GM12875 (cell line): Measurements from ENCODE around the gene RIN2.

Experiments used
- H3K4me3 ChIP-seq: one replicate; pipeline ENCODE4 v1.5.1; 2011; ENCODE audit warnings: low read depth, low read length, control low read depth
- TF ChIP-seq, protein P1 (sequence below): IDR thresholded peaks from 2 replicates; pipeline ENCODE4 v1.5.1; 2011; ENCODE audit warnings: low read depth, mild to moderate bottlenecking, control low read depth, inconsistent platforms, low read length, moderate library complexity, borderline replicate concordance; ENCODE audit not compliant: insufficient read depth

Gene RIN2

DNA sequence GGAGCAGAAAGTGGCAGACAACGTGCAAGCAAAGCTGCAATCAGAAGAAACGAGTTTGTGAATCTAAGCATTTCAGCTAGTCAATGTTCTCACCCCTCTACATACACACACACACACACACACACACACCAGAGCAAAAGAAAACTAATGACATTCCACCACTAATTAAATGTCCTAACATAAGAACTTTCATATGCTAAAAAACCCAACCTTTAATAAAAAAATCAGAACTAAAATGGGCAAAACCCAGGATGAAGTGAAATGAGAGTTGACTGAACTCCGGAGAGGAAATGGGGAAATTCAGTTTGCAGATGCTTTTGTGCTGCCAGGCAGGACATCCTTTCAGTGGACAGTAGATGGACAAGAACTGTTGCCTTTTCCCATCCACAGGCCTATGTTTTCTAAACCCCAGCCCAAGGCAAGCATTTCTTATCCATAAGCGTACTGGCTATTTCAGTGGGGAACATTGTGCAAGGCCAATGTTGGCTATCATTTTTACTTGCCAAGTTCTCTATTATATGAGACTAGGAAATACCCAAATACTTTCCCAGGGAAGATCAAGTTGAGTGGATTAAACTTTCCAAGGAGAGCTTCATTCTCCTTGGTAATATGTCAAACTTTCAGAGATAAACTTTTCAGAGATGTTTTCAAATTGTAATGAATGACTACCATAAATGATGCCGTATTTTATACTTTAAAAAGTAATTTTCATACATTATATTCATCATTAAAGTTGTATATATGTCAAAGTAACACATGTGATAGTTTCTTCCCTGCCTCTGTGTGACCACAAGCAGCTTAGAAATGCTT, 27.3 kb downstream of the RIN2 start:
- TF ChIP-seq, protein P1, sequence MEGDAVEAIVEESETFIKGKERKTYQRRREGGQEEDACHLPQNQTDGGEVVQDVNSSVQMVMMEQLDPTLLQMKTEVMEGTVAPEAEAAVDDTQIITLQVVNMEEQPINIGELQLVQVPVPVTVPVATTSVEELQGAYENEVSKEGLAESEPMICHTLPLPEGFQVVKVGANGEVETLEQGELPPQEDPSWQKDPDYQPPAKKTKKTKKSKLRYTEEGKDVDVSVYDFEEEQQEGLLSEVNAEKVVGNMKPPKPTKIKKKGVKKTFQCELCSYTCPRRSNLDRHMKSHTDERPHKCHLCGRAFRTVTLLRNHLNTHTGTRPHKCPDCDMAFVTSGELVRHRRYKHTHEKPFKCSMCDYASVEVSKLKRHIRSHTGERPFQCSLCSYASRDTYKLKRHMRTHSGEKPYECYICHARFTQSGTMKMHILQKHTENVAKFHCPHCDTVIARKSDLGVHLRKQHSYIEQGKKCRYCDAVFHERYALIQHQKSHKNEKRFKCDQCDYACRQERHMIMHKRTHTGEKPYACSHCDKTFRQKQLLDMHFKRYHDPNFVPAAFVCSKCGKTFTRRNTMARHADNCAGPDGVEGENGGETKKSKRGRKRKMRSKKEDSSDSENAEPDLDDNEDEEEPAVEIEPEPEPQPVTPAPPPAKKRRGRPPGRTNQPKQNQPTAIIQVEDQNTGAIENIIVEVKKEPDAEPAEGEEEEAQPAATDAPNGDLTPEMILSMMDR: no peak
- no peak overlapping the region for H3K4me3 ChIP-seq

DNA sequence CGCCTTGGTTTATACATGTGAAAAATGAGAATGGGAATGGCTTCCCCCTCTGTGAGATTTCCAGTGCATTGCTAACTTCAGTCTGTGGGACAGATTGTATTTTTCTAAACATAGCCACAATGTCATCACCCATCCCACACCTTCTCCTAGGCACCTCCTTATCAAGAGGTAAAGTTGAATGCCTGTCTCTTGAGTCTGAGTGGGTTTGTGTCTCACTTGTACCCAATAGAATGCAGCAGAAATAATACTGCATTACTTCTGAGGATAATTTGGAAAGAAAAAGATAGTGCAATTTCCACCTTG, 27.9 kb downstream of the RIN2 start:
- H3K4me3 ChIP-seq: no peak overlapping the region
- TF ChIP-seq, protein P1: no peak

- H3K4me3 ChIP-seq: no peak overlapping the region
- TF ChIP-seq, protein P1: no peak
Observed at GRCh38 chr20:19786311-19786710, 28.3 kb downstream of the RIN2 start.

DNA sequence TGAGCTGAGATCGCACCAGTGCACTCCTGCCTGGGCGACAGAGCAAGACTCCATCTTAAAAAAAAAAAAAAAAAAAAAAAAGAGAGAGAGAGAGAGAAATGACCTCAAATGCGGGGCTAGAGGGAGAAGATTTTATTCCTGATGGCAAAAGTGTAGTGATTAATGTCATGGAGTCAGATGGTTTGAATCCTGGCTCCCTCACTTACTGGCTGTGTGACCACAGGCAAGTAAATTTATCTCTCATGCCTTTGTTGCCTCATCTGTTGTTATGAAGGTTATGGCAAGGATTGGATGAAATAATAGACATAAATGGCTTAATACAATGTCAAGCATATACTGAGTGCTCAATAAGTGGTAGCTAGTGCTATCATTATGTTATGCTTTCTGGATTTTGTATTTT, 29.3 kb downstream of the RIN2 start:
- TF ChIP-seq, protein P1: no peak
- H3K4me3 ChIP-seq: no peak overlapping the region

DNA sequence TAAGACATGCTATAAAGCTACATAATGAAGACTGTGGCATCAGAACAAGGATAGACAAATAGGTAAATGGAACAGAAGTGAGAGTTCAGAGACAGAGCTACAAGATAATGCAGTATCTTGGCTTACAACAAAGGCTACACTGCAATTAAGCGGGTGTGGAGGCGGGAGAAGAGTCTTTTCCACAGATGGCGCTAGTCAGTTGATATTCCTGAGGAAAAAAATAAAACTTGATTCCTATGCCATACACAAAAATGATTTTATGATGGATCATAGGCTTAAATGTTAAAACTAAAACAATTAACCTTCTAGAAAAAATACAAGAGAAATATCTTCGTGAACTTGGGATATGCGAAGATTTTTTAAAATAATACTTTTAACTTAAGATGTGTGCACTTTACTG, 31.0 kb downstream of the RIN2 start:
- H3K4me3 ChIP-seq: no peak overlapping the region
- TF ChIP-seq, protein P1: no peak

DNA sequence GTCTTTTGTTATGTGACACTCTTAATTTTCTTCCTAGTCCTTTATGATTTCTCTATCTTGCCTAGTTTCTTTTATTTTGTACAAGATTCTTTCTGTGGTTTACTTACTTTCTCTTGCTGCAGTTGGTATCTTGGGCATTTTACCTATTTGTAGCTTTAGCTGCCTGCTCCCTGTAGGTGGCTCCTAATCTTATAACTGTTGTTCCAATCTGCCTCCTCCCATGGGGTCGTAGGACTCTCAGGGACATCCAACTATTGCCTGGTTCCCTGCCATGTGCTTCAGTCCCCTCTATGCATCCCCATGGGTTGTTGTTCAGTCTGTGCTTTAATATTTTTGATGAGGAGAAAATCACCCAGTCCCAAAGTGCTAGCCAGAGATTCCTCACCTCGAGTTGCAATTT, 31.4 kb downstream of the RIN2 start:
- TF ChIP-seq, protein P1: no peak
- no peak overlapping the region for H3K4me3 ChIP-seq

- TF ChIP-seq, protein P1: no peak
Observed at GRCh38 chr20:19791887-19792286, 33.8 kb downstream of the RIN2 start.

More at GRCh38 chr20:19791887-19792286, 33.8 kb downstream of the RIN2 start:
- H3K4me3 ChIP-seq: no peak overlapping the region
